GM18909 (cell line): Measurements from ENCODE around the gene INPP5A.

ENCODE experiments used
- ATAC-seq: cut with Tn5 transposase; IDR thresholded peaks from one replicate; pipeline ENCODE4 v1.9.1; 2021; ENCODE audit warnings: mild to moderate bottlenecking; ENCODE audit not compliant: unreplicated experiment, poor library complexity

Gene INPP5A

DNA sequence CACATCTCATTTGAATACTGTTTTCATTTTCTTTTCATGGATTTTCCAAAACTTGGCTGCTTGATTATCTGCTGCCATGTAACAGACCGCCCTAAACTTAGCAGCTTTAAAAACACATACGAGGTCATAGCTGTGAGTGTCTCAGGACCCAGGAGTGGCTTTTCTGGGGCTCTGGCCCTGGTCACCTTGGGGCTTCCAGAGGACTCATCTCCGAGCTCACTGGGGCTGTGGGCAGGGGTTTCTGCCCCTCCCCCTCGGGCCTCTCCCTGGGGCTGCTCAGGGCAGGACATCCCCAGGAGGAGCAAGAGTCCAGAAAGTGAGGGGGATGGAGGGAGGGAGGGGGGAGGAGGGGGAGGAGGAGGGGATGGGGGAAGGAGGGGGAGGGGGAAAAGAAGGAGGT, 171.3 kb downstream of the INPP5A start:
- no peak for ATAC-seq

- no peak for ATAC-seq
Observed at GRCh38 chr10:132709471-132709951, 171.9 kb downstream of the INPP5A start.

DNA sequence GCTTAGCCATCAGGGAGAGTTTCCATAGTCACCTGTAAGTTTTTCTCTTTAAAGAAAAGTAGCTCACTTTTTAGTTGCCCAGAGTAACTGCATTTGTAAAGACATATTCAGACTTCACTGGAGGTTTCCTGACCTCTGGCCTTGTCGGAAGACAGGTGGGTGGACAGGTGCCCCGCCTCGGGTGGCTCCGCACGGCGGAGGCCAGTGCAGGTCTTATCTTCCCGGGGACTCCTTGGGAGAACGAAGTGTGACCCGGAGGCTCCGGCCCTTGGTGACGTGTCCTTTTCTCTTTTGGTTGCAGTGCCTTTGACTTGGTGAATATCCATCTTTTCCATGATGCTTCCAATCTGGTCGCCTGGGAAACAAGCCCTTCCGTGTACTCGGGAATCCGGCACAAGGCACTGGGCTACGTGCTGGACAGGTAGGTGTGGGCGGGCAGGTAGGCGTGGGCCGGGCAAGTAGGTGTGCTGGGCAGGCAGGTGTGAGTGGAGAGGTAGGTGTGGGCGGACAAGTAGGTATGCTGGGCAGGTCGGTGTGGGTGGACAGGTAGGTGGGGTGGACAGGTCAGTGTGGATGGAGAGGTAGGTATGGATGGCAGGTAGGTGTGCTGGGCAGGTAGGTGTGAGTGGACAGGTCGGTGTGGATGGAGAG, 172.6 kb downstream of the INPP5A start:
- ATAC-seq = no peak

DNA sequence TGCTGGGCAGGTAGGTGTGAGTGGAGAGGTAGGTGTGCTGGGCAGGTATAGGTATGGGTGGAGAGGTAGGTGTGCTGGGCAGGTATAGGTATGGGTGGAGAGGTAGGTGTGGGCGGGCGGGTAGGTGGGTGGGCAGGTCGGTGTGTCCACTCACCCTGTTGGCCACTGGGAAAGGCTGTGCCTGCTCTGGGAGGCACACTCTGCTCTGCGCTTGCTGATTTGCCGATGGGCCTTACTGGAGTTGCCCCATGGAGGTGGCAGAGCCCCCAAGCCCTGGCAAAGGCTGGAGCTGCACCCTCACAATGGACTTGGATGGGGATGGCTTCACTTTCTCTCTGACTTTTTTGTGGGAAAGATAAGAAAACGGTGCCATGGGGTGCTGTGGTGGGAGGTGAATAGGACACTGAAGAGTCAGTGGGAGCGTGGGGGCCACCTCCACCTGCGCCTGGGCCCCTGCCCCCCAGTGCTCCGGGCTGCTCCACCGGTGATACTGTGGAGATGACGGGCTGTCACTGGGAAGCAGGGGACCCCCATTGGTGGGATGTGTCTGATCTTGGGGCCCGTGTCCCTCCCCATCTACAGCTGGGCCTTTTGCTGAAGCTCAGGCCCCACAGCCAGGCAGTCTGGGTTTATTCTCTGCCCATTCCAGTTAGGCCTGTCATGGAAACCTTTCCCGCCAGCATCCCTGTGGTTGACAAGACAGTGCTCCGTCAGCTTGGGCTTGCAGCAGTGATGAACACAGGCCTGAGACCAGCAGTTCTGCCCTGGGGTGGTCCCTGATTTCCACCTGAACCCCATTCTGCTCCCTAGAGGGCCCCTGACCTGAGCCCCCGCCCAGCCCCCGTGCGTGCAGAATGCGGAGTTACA, 173.4 kb downstream of the INPP5A start:
- ATAC-seq = no peak

- no peak for ATAC-seq
Observed at GRCh38 chr10:132711613-132712121, 174.1 kb downstream of the INPP5A start.

GRCh38 chr10:132712291-132712690, 174.7 kb downstream of the INPP5A start:
- ATAC-seq = no peak

- ATAC-seq = no peak
Observed at GRCh38 chr10:132712743-132713142, 175.2 kb downstream of the INPP5A start.

DNA sequence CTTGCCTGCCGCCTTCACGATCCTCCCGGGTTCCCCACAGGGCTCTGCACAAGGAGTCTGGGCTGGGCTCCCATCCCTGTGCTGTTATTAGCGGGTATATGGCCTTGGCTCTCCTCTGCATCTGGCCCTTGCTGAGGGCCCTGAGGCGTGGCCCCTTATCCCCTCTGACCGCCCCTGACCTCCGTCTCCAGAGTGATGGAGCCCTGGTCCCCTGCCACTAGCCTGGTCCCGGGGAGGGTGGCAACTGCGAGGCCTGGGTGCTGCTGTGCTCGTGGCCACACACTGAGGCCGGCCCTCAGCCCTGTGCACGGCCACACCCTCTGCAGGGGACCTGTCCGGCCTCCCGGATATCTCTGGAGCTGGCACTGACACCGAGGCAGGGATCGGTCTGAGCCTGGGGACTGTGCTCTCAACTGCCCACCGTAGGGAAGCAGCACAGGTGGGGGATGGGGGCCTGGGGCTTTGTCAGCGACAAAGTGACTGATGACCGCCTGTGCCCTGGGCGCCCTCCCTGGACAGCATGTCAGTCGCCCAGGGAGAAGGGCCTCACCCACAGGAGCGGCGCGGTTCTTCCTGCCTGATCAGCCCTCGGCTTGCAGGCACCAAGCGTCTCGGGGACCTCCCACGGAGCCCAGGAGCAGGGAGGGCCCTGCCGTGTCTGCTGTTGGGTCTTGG, 176.0 kb downstream of the INPP5A start:
- ATAC-seq = no peak

DNA sequence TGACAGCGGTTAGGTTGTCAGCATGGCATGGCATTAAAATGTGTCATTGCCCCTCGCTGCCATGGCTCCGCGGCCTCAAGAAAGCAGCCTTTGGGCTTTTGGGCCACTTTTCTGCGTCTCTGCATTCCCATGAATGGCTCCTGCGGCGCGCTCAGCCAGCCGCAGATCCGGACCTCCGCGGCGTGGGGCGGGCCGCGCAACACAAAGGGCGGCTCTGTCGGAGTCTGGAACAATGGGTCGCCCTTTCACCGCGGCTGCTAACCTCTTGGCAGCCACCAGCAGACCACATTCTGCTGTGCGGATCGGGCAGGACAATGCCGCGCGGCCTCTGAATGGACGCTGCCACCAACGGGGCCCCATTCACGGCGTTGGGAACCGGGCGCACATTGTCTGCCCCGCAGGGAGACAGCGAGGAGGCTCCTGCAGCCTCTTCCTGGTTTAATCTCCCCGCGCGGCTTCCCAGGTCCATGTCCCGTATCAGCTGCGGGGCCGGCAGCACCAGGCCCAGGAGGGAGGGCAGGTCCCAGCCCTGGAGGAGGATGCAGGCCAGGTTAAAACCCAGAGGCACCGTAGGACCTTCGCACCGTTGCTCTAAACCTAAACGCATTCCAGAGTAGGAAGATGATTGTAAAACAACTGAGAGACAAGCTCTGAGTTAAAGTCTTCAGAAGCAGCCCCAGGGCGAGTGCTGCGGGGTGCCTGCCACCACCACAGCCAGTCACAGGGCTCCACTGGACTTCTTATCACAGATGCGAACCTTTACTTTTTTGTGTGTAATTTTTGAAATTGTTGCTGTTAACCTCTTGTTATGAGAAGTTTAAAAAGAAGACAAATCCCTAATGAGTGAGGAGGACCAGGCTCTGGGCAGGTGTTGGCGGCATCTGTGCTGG, 176.8 kb downstream of the INPP5A start:
- ATAC-seq = no peak

DNA sequence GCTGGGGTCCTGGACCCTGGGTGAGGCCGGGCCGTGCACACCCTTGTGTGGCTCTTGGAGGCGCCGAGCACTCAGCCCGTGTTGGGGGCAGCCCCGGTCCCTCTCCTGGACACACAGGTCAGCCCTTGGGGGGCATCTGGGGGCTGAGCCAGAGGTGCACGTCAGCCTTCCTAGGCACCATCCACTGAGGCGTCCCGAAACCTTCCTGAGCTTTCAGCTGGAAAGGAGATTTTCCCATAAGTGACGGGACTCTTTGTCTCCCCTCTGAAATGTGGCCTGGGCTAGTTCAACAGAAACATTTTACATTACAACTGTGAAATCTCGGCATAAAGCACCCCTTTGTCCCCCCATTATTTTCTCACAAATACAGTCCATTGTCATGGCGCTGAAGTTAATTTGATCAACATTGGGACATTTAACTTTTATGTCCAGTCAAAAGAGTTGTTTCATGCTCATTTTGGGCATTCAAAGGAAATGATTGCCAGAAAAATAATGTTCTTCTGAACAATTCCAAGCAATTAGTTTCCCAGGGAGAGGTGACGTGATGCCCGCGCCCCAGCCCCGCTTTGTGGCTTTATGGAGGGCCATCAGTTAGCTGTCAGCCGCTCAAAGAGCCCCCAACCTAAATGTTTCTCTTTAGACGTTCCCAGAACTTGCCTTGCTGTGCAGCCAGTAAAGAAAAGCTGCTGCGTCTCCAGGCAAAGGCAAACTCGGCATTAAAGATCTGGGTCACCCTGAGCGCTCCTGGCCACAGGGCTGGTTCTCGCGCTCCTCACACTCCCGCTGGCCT, 177.6 kb downstream of the INPP5A start:
- ATAC-seq = no peak

DNA sequence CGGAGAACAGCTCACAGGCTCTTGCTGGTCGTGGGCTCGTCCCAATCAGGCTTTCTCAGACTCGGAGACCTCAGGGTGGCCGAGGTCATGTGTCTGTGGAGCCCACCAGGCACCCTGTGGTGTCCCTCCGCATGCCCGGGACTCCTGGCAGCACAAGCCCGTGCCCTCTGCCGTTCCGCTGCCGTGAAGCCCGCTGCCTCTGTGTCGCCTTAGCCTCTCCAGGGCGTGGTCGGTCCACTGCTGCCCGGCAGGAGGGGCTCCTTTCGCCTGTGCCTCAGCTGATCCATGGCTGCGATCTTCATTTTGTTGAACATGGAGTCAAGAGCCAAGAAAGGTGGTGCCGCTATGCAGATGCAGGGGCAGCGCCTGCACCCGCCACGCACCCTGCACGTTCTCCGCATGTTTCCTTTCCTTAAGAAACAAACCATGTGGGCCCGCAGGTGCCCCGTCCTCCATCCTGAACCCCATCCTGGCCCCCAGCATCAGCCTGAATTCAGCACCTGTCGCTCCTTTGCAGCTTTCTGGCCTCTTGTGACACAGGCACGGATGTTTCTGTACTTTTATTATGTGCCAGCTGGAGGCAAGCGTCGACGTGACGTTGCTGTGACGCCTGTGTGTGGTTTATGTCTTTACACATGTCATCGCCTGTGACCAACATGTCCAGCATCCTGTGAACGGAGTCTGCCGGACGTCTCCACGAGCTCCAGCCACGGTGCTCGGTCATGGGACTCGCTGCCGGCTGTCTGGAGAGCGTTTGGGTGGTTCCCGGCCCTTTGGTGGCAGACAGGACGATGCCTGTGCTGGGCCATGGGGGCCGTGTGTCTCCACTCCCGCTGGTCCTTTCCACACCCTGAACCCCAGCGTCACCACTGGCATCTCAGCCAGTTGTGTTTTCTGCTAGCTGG, 178.4 kb downstream of the INPP5A start:
- no peak for ATAC-seq

DNA sequence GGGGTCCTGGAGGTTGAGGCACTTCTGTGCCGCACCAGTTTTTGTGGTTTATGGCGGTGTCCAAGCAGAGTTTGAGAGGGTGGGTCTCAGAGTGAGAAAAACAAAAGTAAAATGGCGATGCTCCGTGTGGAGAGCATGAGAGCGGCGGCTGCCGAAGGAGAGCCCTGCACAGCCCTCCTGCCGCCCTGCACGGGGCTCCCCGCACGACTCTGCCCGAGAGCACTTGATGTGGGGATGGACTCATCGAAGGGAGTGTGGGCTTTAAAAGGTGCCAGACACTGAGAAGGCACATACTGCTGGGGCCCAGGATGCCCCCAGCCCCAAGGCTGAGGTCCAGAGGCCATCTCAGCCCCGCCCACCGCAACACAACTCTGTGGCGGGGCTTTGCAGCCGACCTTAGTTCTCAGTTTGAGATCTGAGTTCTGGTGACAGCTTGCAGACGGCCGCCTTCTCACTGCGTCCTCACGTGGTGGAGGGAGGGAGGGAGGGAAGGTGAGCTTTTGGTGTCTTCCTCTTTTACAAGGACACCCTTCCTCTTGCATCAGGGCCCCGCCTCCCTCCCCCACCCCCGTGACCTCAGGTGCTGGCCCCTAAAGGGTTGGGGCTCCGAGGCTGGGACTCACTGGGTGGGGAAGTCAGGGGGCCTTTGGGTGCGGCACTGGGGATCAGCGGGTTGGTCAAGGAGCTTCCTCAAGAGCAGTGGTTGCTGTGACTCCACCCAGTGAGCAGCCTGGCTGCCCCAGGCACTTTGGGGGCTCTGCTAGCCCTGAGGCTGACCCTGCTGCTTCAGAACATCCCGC, 179.3 kb downstream of the INPP5A start:
- ATAC-seq = no peak

DNA sequence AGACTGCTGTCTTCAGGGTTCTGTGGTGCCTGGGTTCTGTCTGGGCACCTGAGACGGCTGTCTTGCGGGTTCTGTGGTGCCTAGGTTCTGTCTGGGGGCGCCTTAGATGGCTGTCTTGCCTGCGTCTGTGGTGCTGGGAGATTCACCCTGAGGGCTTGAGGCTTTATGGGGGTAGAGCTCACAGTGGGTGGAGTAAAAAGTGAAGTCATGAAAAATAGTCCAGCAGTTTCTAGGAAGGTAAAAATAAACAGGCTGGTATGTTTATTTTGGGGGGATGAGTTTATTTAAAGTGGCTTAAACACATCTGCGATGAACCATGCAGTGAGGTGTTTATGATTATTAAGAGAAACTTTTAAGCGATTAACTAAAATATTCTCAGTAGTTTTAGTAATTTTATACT, 184.1 kb downstream of the INPP5A start:
- ATAC-seq = no peak

- no peak for ATAC-seq
Observed at GRCh38 chr10:132722394-132723329, 185.1 kb downstream of the INPP5A start.

GRCh38 chr10:132723330-132723970, 185.9 kb downstream of the INPP5A start:
- no peak for ATAC-seq

DNA sequence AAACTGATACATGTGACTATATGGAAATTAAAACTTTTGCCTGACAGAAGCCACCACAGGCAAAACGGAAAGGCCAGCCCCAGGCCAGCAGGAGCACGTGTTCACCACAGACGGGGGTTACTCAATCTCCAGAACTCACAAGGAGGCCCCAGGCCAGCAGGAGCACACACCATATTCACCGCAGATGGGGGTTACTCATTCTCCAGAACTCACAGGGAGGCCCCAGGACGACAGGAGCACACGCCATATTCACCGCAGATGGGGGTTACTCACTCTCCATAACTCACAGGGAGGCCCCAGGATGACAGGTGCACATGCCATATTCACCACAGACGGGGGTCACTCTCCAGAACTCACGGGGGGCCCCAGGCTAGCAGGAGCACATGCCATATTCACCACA, 186.9 kb downstream of the INPP5A start:
- no peak for ATAC-seq
